DND-41 (cell line): ENCODE data around the gene DPF1.

Experiments
- ATAC-seq: fragments of 200-7000 bp; cut with Tn5 transposase; 3 replicates; pipeline ENCODE4 v1.9.1; 2021; ENCODE audit warnings: low read depth; ENCODE audit not compliant: insufficient read depth
- DNase-seq: peaks from one replicate; pipeline ENCODE4 v3.0.0-alpha.2; 2020
- H2AFZ ChIP-seq: 2 replicates; pipeline ENCODE4 v1.6.0; 2012; ENCODE audit warnings: low read depth, low read length
- H3K27ac ChIP-seq: 2 replicates; pipeline ENCODE4 v1.5.1; 2012; ENCODE audit warnings: low read length, inconsistent platforms
- H3K27me3 ChIP-seq: fragments of 200-600 bp; sonication (generic); 2 replicates; pipeline ENCODE4 v1.6.0; 2012; ENCODE audit warnings: low read length, mild to moderate bottlenecking, inconsistent platforms; ENCODE audit not compliant: insufficient read depth, poor library complexity
- H3K36me3 ChIP-seq: 2 replicates; pipeline ENCODE4 v1.5.1; 2012; ENCODE audit warnings: low read length, inconsistent platforms; ENCODE audit not compliant: insufficient read depth
- H3K4me1 ChIP-seq: 2 replicates; pipeline ENCODE4 v1.5.1; 2012; ENCODE audit warnings: mild to moderate bottlenecking, low read length; ENCODE audit not compliant: insufficient read depth
- H3K4me2 ChIP-seq: 2 replicates; pipeline ENCODE4 v1.6.0; 2012; ENCODE audit warnings: mild to moderate bottlenecking, moderate library complexity, low read length, inconsistent platforms; ENCODE audit not compliant: insufficient read depth
- H3K4me3 ChIP-seq, 2 experiments: fragments of 200-600 bp in 1 of 2; shearing (Covaris generic) in 1 of 2; 2 replicates each; pipeline ENCODE4 v1.5.1; 2012 to 2016; ENCODE audit warnings: inconsistent platforms in 2 of 2, low read length in 2 of 2, mild to moderate bottlenecking in 2 of 2, low read depth in 1 of 2, moderate library complexity in 1 of 2
- H3K79me2 ChIP-seq: 2 replicates; pipeline ENCODE4 v1.6.0; 2012; ENCODE audit warnings: low read length, inconsistent platforms; ENCODE audit not compliant: insufficient read depth
- H3K9ac ChIP-seq: 2 replicates; pipeline ENCODE4 v1.6.0; 2012; ENCODE audit warnings: low read depth, mild to moderate bottlenecking, inconsistent platforms, low read length, moderate library complexity
- H3K9me3 ChIP-seq: 2 replicates; pipeline ENCODE4 v1.5.1; 2012; ENCODE audit warnings: low read length, moderate library complexity, mild to moderate bottlenecking, inconsistent platforms; ENCODE audit not compliant: insufficient read depth, severe bottlenecking
- H4K20me1 ChIP-seq: 2 replicates; pipeline ENCODE4 v1.6.0; 2012; ENCODE audit warnings: low read length; ENCODE audit not compliant: insufficient read depth
- CTCF ChIP-seq: IDR thresholded peaks from 2 replicates; pipeline ENCODE4 v1.5.1; 2012; ENCODE audit warnings: borderline replicate concordance, low read length, moderate library complexity, mild to moderate bottlenecking; ENCODE audit not compliant: poor library complexity, severe bottlenecking; ENCODE audit errors: extremely low read depth
- EZH2 ChIP-seq: IDR thresholded peaks from 3 replicates; pipeline ENCODE4 v1.6.1; 2012; ENCODE audit warnings: borderline replicate concordance, low read depth, mild to moderate bottlenecking, moderate library complexity, low read length, inconsistent platforms; ENCODE audit not compliant: severe bottlenecking

Gene DPF1

DNA sequence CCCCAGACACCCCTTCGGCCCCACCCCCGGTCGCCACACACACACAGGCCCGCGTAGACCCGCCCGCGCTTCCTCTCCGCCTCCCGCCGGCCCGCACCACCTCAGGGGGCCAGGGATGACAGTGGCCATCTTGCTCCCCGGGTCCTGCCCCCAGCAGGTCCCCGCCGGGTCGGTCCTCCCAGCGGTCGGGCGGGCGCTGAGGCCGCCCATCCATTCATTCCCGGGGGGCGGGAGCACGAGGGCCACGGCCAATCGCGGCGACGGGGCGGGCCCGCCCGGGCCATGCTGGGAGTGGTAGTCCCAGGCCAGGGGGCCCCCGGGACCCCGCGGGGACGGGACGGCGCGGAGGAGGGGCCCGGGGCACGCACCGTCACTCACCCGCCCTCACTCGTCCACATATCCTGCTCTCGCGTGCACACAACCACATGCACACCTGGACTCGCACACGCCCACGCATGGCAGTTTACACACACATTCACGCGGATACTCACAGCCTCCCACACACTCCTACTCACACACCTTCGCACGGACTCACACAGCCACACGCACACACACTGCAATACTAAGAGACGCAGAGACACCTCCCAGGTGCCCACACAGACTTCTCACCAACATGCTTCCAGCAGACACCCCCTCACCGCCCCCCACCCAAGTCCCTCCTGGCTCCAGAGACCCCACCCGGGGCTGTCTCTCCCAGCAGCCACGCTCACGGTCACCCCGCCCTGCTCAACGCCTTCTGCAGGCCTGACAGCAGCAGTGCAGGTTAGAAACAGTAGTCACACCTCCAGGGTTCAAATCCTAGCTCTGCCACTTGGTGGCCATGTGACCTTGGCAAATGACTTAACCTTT, at the start of gene DPF1:
Gene DPF1 (minus strand): TSS at position 209 of the 849 bp plus-strand sequence. CDS start 80 bp downstream, at position 129.
- DNase-seq (peak; percentile 49), ATAC-seq (peak; percentile 69)
- no peaks in the 10 kb centered on the region for H3K36me3 ChIP-seq
- no peak within 1 kb of the TSS for H3K4me3 ChIP-seq
- TF ChIP-seq EZH2: no peak
- no peak for TF ChIP-seq CTCF
- no peak within 1 kb of the TSS for H3K4me2 ChIP-seq
- H3K79me2 ChIP-seq: no peaks in the 10 kb centered on the region
- H3K27ac ChIP-seq: no peak within 1 kb of the TSS
- no peak within 1 kb of the TSS for H2AFZ ChIP-seq
- H3K4me1 ChIP-seq: no peaks in the 10 kb centered on the region
- H3K9me3 ChIP-seq: no peaks in the 10 kb centered on the region
- peaks cover 3% of the 10 kb centered on the region for H3K27me3 ChIP-seq
- H3K9ac ChIP-seq: no peak within 1 kb of the TSS
- no peaks in the 10 kb centered on the region for H4K20me1 ChIP-seq

DNA sequence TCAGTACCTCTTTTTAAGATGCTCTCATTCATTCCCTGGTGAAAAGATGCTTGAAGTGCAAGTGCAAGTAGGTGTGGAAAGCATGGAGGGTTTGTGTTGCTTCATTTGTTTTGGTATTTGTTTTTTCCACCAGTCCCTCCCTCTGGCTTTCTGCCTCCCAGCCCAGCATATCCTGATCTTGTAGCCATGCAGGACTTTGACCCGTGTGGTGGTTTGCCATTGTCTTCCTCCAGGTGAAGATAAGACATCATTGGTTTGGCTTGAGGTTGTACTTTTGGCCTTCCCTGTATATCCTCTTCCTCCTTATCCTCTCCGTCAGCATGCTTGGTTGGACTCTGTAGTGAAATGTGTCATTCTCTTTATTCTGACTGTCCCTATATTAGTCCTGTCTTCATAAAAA, 49.5 kb upstream of the DPF1 start:
- Histone ChIP-seq H3K4me3 (no peak overlapping the region), H2AFZ (no peak overlapping the region), H4K20me1 (no peaks in the 10 kb centered on the region), H3K27ac (no peak overlapping the region), H3K79me2 (no peaks in the 10 kb centered on the region), H3K9me3 (no peaks in the 10 kb centered on the region), H3K4me2 (no peak overlapping the region), H3K9ac (no peak overlapping the region), H3K27me3 (no peaks in the 10 kb centered on the region), H3K4me1 (no peaks in the 10 kb centered on the region), H3K36me3 (no peaks in the 10 kb centered on the region)
- DNase-seq: no peak
- no peak for TF ChIP-seq CTCF
- TF ChIP-seq EZH2: no peak
- ATAC-seq: no peak

DNA sequence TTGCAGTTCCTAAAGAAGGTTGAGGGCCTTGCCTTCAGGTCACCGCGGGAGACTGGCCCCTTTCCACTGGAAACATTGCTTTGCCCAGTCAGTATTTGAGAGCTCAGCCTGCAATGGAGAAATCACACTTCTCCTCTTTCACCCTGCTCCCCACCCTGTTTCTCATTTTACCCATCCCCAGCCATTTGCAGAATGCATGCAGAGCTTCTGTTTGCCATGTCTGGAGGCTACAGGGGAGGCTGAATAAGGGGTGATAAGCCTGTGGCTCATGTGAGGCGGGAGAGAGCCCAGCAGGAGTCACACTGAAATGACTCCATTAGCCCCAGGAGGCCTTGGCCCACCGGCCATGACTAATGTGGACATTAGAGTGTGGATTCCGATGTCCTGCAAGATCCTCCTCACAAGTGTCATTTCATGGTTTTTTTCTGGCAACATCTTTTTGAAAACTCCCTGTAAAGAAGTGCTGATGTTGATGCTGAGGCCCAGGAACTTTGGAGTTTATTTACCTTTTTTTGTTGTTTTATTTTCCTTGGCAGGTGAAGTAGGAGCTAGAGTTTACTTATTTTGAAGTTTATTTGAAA, 46.7 kb upstream of the DPF1 start:
- H3K9me3 ChIP-seq: no peaks in the 10 kb centered on the region
- no peak for TF ChIP-seq EZH2
- TF ChIP-seq CTCF: no peak
- H2AFZ ChIP-seq: no peak overlapping the region
- H3K27ac ChIP-seq: no peak overlapping the region
- no peak overlapping the region for H3K4me2 ChIP-seq
- H4K20me1 ChIP-seq: no peaks in the 10 kb centered on the region
- H3K27me3 ChIP-seq: no peaks in the 10 kb centered on the region
- H3K36me3 ChIP-seq: no peaks in the 10 kb centered on the region
- no peaks in the 10 kb centered on the region for H3K79me2 ChIP-seq
- no peak overlapping the region for H3K4me3 ChIP-seq
- ATAC-seq (no peak), DNase-seq (no peak)
- no peaks in the 10 kb centered on the region for H3K4me1 ChIP-seq
- H3K9ac ChIP-seq: no peak overlapping the region
